GM18868 (cell line): ENCODE measurements around the gene SKAP2.

Experiments used
- ATAC-seq: cut with Tn5 transposase; IDR thresholded peaks from one replicate; pipeline ENCODE4 v1.9.1; 2021; ENCODE audit warnings: mild to moderate bottlenecking, moderate library complexity; ENCODE audit not compliant: unreplicated experiment

SKAP2 gene

GRCh38 chr7:26668821-26669220, 195.6 kb downstream of the SKAP2 start:
- ATAC-seq: no peak

DNA sequence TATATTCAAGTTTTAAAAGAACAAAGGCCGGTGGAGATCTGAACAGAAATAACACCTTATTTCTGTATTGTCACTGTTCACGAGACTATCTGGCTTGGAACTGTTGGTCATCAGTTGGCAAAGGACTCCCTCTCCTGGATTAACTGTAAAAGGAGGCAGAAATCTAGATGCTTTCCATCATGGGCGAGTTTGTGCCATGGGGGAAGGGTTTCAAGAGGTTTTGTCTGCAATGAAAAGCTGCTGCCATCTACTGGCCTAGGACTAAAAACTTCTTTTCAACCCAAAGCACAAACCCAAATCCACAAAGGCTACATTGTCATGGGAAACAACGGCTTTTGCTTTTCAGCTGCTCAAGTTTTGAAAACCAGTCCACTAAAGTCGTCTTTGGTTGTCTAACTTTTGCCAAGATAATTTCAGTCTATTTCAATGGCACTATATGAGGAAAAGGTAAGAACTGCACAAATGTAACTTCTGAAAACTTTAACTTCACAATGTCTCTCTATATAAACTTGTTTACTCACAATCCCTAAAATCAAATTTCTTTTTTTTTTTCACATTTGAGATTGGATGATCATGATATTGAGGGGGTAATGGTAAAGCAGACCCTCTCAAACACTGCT, 196.8 kb downstream of the SKAP2 start:
- peak; percentile 59 for ATAC-seq

DNA sequence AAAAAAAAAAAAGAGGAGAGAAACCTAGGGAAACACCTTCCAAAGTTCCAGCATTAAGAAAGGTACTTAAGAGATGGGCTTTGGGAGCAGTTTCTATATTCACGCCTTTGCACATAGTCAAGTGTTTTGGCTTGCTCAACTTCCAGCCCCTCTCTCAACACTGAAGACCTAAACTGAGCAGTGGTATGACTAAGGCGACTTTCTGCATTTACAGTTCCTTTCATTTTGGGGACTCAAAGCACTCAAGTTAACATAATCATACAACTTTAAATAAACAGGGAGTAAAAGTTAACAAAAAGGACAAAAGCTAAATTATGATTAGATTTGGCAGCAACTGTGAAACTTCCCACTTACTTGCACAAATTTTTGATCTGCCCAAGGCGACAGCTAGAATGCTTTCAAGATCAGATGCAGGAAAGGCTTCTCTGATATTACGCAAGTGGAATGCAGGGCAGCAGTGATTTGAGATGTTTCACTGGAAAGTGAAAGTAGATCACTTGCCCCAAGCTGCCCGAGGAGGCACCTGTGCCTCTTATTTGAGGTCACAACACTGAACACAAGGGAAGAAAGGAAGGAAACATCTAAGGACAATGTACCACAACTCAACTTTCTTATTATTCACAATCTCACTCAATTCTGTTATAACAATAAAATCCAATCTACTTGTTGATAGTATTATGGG, 199.5 kb downstream of the SKAP2 start:
- peak; percentile 74 for ATAC-seq

DNA sequence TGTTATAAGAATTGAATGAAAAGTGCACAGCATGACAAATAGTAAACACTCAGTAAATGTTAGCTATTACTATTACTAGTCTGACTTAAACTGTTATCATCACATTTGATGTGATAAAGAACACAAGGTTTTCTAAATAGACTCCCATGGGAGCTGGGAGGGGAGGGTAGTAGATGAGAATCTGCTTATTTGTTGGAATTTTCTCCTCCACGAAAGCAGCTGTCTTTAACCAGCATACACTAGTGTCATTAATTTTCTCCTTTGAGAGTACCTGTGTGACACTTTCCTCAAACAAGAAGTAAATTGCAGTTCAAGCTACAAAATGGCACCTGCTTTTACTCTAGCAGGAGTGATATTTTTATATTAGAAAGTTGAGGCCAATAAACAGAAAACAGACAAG, 200.1 kb downstream of the SKAP2 start:
- ATAC-seq: no peak

DNA sequence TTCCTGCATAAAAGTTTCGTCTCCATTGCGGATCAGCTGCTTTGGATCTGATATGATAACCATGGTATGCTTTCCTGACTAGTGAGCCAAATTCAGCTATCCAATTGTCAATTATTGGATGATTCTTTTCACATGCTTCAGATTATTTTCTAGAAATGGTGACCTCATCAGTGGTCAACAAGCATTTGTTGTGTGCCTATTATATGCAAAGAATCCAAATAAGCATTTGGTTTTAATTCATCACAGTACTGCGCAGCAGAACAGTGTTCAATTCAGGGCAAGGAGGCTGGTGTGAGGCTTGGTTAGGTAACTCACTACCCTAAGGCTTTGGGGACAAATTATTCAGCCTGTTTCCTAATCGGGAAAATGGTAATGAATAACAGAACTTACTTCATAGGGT, 200.5 kb downstream of the SKAP2 start:
- ATAC-seq: no peak

DNA sequence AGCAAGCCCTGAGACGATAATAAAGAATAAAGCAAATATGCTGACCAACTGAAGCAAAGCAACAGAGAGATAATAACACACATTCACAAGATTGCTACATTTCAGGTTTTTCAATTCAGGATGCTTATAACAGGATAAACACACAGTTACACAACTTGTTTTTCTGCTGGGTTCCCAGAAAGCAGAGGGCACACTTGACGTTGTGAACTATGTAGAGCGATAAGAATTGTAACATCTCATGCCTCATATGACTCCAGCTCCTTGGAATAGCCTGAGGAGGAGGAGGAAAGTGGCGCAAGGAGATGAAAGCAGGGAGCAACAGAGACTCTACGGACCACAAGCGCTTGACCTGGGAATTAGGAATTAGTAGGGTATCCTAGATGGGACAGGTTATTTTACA, 201.7 kb downstream of the SKAP2 start:
- no peak for ATAC-seq

GRCh38 chr7:26659121-26659520, 205.3 kb downstream of the SKAP2 start:
- no peak for ATAC-seq

DNA sequence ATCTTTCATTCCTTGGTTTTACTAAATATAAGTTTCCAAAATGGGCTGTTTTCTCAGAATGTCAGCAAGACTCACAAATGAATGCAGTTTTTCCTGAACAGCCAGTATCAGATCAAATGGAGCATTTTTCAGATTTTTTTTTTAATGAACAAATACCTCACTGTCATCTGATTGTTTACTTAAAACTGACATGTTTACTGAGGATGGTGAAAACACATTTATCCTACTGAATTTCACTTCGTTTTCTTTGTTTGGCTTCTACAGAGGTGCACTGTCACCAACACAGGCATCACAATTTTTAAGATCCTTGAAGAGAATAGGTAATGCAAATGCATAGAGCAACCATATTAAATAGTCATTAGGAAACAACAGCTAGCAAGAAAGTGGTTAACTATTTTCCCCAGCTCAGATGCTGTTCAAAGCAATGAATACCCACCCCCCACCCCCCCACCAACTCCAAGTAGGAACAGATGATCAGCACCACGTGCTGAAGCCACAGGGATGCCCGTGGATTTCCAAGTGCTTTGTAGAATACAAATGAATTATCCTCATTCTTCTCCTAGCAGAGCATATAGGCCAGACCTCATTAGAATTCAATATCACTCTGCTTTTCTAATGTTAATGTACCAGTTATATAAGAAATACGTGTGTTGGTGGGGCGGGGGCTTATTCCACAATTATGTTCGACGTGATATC, 205.9 kb downstream of the SKAP2 start:
- no peak for ATAC-seq

GRCh38 chr7:26657686-26658388, 206.6 kb downstream of the SKAP2 start:
- no peak for ATAC-seq

- no peak for ATAC-seq
These were observed 207.2 kb downstream of the SKAP2 start for GRCh38 chr7:26657206-26657641.

GRCh38 chr7:26656735-26657134, 207.7 kb downstream of the SKAP2 start:
- no peak for ATAC-seq

- no peak for ATAC-seq
These were observed 208.6 kb downstream of the SKAP2 start for GRCh38 chr7:26655781-26656180.

DNA sequence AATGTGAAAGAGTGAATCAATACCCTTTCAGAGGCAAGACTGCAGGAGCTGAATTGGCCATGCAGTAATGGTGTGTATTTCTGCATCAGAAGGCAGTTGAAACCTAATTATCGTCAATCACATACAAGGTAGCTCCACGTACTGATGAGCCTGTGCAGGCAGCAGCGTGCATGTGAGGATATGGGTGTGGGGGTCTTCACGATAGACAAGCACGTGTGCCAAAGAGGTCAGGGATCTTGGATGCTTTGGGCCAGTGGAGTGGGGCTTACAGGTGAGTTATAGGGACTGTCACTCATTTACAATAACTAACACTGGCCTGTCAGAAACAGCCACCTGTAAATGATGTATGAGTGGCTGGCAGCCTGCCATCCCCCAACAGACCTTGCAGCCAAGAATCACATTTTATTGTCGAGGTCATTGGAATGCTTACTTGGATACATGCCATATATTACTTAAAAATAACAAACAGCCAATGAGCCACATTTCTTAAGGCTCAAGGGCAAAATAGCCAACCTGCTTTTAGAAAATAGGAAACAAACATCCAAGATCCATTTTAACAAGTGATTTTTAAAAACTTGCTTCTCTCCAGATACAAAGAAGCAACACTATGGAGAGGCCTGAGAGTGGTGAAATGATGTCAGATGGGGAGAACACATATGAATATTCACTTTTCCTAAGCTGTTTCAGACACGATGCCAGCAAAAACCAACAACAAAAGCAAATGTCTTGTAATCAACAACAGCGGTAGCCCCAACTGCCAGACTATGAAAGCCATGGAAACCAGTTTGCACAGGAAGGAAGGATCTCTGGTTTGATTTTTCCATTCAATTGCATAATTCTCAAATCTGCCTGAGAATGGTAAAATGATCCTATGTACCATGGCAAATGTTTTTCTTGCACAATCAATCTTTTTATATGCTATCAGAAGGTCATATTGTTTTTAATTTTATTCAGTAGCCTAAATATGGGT, 210.7 kb downstream of the SKAP2 start:
- ATAC-seq: no peak

- no peak for ATAC-seq
These were observed 211.8 kb downstream of the SKAP2 start for GRCh38 chr7:26652401-26653100.

- ATAC-seq: no peak
These were observed 214.3 kb downstream of the SKAP2 start for GRCh38 chr7:26650103-26650502.

GRCh38 chr7:26649388-26649787, 215.0 kb downstream of the SKAP2 start:
- ATAC-seq: no peak

GRCh38 chr7:26648554-26648953, 215.8 kb downstream of the SKAP2 start:
- no peak for ATAC-seq

GRCh38 chr7:26646336-26647048, 217.9 kb downstream of the SKAP2 start:
- ATAC-seq: no peak

GRCh38 chr7:26645121-26645520, 219.3 kb downstream of the SKAP2 start:
- ATAC-seq: no peak
